C4-2B (cell line): ENCODE data around the gene SLC25A24.

Experiments used
- H3K27ac ChIP-seq: fragments of 450-650 bp; 2 replicates; pipeline ENCODE4 v1.5.1; 2017
- ZFX ChIP-seq: fragments of 450-650 bp; IDR thresholded peaks from 2 replicates; pipeline ENCODE4 v1.6.1; 2017
- TF ChIP-seq, protein P1 (sequence below): fragments of 450-650 bp; conservative IDR thresholded peaks from 2 replicates; pipeline ENCODE4 v1.5.1; 2017; ENCODE audit warnings: mild to moderate bottlenecking

The SLC25A24 gene

DNA sequence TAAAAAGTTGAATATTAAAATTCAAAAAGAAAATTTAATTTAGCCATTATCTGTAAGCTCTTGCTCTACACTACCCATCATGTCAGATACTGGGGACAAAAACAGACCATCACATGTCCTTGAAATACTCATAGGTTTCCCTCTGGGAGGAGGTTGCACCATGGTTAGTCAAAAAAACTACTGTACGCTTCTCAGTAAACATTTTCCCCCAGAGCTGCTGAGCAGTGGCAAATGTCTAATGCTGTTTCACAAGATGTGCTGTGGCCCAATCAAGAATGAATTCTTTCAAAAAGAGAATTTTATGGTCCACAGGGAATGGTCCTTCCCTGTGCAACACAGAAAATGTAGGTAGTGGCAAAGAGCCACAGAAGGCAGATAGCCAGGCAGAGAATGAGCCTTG lies 6.1 kb downstream of the SLC25A24 start:
- no peak overlapping the region for H3K27ac ChIP-seq
- TF ChIP-seq, protein P1, sequence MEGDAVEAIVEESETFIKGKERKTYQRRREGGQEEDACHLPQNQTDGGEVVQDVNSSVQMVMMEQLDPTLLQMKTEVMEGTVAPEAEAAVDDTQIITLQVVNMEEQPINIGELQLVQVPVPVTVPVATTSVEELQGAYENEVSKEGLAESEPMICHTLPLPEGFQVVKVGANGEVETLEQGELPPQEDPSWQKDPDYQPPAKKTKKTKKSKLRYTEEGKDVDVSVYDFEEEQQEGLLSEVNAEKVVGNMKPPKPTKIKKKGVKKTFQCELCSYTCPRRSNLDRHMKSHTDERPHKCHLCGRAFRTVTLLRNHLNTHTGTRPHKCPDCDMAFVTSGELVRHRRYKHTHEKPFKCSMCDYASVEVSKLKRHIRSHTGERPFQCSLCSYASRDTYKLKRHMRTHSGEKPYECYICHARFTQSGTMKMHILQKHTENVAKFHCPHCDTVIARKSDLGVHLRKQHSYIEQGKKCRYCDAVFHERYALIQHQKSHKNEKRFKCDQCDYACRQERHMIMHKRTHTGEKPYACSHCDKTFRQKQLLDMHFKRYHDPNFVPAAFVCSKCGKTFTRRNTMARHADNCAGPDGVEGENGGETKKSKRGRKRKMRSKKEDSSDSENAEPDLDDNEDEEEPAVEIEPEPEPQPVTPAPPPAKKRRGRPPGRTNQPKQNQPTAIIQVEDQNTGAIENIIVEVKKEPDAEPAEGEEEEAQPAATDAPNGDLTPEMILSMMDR, result no peak
- no peak for TF ChIP-seq ZFX

DNA sequence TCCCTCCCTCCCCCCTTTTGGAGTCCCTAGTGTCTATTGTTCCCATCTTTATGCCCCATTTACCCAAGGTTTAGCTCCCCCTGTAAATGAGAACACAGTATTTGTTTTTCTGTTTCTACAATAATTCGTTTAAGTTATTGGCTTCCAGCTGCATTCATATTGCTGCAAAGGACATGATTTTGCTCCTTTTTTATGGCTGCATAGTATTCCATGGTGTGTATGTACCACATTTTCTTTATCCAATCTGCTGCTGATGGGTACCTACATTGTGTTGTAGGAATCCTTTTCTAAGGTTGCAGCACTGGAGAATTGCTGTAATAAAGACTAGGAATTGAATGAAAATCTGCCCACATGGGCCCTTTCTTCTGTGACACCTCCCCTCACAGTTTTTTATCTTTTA lies 6.8 kb downstream of the SLC25A24 start:
- H3K27ac ChIP-seq, result no peak overlapping the region
- TF ChIP-seq, protein P1, result no peak
- no peak for TF ChIP-seq ZFX

DNA sequence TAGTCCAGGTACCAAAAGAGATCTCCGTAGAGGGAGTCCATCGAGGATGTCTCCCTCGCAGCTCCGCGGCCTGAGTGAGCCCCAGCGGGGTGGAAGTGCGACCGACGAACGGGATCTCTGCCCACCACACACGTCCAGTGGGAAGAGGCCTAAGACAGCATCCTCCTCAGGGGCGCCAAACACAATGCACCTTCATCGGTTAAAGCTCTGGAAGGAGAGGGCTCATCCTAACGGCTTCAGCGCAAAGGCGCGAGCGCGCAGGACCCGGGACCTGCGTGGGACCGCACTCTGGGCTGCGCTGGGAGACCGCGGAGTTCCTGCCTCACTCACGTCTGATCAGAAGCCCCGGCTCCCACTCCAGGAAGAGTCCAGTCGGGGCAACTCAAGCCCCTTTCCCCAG lies 7.6 kb downstream of the SLC25A24 start:
- TF ChIP-seq, protein P1, result no peak
- no peak for TF ChIP-seq ZFX
- no peak overlapping the region for H3K27ac ChIP-seq

DNA sequence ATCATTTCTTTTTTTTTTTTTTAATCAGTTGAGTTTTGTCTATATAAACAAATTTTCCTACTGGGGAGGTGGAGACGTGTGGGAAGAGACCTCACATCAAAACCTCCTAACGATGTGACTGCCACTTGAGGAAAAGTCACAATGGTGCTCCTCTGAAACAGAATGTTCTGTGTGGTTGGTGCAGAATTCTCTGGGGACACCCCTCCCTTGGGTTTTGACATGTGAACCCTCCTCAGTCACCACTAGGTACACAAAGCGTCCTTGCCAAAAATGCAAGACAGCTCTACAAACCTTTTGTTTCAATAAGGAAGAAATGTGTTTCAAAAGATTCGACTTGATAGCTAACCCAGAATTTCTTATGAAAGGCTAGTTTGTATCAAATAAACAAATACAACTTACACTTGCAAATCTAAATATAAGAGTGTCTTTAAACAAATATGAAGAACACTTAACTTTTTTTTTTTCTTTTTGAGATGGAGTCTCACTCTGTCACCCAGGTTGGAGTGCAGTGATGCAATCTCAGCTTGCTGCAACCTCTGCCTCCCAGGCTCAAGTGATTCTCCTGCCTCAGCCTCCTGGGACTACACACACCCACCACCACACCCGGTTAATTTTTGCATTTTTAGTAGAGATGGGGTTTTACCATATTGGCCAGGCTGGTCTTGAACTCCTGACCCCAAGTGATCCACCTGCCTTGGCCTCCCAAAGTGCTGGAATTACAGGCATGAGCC lies 9.3 kb downstream of the SLC25A24 start:
- peak overlapping the region; percentile 60 for H3K27ac ChIP-seq
- TF ChIP-seq, protein P1, result no peak
- no peak for TF ChIP-seq ZFX

DNA sequence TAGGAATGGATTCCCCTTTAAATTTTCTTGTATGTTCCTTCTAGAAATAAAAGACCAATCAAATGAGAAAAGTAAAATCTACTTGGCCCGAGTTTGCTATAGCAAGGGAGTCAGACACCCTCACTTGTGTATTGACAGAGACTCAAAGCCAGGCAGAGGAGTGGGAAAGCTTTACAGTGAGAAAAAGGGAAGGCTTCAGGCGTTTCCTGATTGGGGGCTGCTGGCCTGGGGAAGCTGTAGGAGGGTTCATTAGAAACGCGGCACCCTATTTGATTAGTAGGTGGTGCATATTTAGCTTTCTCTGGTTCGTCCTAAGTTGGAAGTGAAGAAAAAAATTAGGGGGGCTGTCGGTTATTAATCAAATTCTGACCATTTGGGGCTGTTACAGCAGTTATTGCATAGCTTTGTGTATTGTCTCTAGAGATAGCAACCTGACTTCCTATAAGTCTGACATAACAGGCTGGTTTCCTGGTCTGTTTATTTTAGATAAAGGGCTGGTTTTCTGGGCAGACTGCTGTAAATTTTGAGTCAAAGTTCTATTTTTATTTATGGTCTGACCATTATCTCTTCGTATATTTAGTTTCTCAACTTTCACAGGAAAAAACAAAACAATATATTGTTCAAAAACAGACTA lies 10.0 kb downstream of the SLC25A24 start:
- TF ChIP-seq, protein P1, result no peak
- no peak for TF ChIP-seq ZFX
- H3K27ac ChIP-seq, result no peak overlapping the region

DNA sequence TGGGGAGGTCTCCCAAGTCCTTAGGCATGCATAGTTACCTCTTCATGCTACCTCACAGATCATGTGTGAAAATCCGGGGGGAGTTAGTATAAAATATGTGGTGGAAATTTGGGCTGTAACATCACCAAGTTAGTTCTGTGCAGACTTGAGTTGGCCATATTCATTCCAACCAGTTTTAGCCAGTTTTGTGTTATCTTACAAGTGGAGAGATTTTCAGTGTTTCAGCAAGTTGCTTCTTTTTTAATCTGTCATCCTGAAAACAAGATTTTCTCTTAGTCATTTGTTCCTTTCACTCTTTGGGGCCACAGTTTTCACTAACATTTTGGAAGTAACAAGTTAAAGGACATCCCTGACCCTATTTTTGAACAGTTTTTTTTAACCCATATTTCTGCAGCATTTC lies 11.3 kb downstream of the SLC25A24 start:
- TF ChIP-seq ZFX, result no peak
- TF ChIP-seq, protein P1, result no peak
- H3K27ac ChIP-seq, result no peak overlapping the region

DNA sequence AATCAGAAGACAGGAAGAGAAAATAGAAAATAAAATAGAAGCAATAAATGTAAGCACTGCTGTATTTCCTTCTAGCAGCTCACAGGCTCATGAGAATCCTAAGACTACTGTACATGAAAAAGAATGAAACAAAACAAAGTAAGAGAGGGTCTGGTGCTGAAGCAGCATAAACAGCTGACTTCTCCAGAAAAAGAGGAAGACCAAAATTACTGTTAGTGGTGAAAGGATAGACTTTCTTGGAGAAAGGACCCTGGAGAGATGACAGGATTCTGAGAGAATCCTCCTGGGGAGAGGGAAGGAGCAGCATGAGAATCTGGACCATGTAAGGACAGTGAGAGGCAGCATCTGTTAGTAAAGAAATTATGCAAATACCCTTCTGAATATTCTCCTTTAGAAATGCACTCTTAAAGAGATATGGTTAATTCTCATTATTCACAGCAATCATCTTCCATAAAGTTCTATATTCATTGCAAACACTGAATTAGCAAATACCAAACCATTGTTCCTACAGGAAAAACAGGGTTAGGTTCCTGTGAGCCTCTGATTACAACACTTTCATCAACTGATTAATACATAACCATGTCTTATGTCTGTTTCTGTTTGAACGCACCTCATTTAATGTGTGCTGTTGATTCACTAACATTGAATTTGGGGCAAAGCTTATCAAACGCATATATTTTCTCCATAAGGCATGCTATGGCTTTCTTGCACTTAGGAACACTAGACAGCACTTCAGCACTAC lies 17.0 kb downstream of the SLC25A24 start:
- no peak overlapping the region for H3K27ac ChIP-seq
- TF ChIP-seq ZFX, result no peak
- TF ChIP-seq, protein P1, result no peak
